Ishikawa (cell line): Measurements from ENCODE around the gene AEN.

Experiments
- CEBPB ChIP-seq: IDR thresholded peaks from 2 replicates; pipeline ENCODE4 v1.6.1; 2012
- CREB1 ChIP-seq: IDR thresholded peaks from 2 replicates; pipeline ENCODE4 v1.6.1; 2012; ENCODE audit warnings: low read depth
- EGR1 ChIP-seq: IDR thresholded peaks from 2 replicates; pipeline ENCODE4 v1.6.1; 2012
- EP300 ChIP-seq: IDR thresholded peaks from 2 replicates; pipeline ENCODE4 v1.6.1; 2012; ENCODE audit warnings: borderline replicate concordance
- FOXM1 ChIP-seq: IDR thresholded peaks from 2 replicates; pipeline ENCODE4 v1.6.1; 2012; ENCODE audit warnings: low read depth, borderline replicate concordance
- NFIC ChIP-seq: IDR thresholded peaks from 2 replicates; pipeline ENCODE4 v1.6.1; 2012
- RAD21 ChIP-seq: IDR thresholded peaks from 2 replicates; pipeline ENCODE4 v1.6.1; 2012; ENCODE audit warnings: low read depth
- TAF1 ChIP-seq: IDR thresholded peaks from 2 replicates; pipeline ENCODE4 v1.6.1; 2012; ENCODE audit warnings: low read depth, mild to moderate bottlenecking
- TCF12 ChIP-seq: IDR thresholded peaks from 2 replicates; pipeline ENCODE4 v1.6.1; 2012; ENCODE audit warnings: low read depth
- TEAD4 ChIP-seq: IDR thresholded peaks from 2 replicates; pipeline ENCODE4 v1.6.1; 2012
- YY1 ChIP-seq: IDR thresholded peaks from 2 replicates; pipeline ENCODE4 v1.6.1; 2012; ENCODE audit warnings: low read depth
- ZBTB7A ChIP-seq: IDR thresholded peaks from 2 replicates; pipeline ENCODE4 v1.6.1; 2012; ENCODE audit warnings: low read depth
- TF ChIP-seq, protein P1 (sequence below): IDR thresholded peaks from 2 replicates; pipeline ENCODE4 v1.6.1; 2012
- TF ChIP-seq, protein P2 (sequence below): IDR thresholded peaks from 2 replicates; pipeline ENCODE4 v1.6.1; 2012; ENCODE audit warnings: low read depth, mild to moderate bottlenecking
- TF ChIP-seq, protein P3 (sequence below): IDR thresholded peaks from 2 replicates; pipeline ENCODE4 v1.6.1; 2012

AEN gene

DNA sequence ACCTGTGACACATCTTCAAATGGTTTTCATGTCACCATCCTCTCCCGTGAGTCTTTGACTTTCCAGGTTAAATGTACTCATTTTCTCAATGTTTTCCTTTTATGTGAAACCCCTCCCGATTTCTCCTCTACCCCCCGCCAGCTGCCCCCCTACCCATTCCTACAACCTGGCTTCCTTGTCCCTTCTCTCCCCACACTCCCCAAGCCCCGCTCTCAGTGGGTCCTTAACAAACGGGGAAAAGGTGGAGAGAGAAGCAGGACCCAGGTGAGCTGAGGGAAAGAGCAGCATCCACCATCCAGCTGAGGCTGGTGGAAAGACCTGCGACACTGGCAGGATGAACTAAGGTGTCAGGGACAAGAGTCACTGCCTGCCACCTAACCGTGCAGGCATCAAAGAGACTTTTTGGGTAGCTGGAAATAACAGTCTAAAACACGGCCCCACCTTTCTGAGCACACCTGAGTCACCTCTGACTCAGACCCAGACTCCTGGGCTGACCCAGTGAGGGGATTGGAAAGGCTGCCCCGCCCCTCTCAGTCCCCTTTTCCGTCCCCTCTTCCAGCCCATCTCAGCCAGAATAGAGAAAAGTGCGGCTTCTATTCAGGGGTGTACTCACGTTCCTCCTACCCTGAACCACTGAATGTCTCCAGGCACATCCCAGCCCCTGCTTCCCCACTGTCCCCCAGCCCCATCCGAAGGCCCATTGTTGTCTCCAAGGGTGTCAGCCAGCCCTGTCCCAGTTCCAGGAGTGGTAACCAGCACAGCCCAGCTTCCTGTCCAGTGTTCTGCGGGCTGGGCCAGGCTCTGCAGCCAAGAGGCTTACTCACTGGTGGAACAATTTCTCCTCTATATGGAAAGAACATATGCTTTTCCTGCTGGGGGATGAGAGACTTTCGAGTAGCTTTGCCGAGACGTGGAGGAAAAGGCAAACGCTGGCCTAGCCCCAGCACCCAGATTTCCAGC lies 38.1 kb downstream of the AEN start:
- TF ChIP-seq TCF12 = no peak

DNA sequence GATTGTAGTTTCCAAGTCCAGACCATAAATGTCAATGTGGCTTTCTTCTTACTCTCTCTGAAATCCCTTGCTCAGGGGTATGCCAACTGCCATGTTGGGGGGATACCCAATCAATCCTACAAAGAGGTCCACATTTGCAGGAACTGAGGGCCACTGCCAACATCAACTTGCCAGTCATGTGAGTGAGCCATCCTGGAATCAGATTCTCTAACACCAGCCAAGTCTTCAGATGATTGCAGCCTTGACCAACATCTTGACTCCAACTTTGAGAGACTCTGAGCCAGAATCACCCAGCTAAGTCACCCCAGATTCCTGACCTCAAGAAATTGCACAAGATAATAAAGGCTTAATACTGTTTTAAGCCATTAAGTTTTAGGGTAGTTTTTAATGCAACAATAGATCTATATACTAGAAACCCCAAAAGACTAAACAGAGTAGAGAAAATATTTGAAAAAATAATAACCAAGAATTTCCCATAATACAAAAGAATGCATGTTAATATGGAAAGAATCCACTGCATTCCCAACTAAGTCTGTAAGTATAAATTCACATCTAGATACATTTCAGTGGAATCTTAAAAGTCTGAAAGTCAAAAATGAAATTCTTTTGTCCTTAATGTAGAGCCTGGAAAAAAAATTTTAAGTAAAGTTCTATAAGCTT lies 40.0 kb downstream of the AEN start:
- TF ChIP-seq, protein P1, sequence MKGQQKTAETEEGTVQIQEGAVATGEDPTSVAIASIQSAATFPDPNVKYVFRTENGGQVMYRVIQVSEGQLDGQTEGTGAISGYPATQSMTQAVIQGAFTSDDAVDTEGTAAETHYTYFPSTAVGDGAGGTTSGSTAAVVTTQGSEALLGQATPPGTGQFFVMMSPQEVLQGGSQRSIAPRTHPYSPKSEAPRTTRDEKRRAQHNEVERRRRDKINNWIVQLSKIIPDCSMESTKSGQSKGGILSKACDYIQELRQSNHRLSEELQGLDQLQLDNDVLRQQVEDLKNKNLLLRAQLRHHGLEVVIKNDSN = no peak
- TF ChIP-seq TAF1 = no peak
- no peak for TF ChIP-seq EGR1
- no peak for TF ChIP-seq FOXM1
- no peak for TF ChIP-seq TEAD4

DNA sequence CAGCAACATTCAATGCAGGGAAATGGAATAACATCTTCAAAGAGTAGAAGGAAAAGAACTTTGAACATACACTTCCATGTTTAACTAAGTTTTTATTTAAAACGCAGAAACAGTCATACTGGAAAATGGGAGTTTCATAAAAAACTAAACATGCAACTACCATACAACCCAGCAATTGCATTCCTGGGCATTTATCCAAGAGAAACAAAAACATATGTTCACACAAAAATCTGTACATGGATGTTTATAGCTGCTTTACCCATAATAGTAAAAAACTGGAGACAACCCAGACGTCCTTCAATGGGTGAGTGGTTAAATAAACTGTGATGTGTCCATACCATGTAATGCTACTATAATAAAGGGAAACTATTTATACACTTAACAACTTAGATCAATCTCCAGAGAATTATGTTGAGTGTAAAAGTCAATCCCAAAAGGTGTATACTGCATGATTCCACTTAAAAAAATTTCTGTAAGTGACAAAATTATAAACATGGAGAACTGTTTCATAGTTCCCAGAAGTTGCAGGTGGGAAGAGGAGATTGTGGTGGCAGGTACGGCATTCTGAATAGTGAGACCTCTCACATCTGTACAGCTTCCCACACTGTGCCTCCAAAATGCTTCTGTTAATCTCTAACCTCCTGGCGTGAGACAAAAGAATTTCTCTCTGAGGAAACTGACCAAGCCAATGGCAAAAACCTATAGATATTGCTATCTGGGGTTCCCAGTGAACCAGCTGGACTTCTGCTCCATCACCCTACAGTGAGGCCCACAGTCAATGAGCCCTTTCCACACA lies 40.8 kb downstream of the AEN start:
- TF ChIP-seq, protein P2, sequence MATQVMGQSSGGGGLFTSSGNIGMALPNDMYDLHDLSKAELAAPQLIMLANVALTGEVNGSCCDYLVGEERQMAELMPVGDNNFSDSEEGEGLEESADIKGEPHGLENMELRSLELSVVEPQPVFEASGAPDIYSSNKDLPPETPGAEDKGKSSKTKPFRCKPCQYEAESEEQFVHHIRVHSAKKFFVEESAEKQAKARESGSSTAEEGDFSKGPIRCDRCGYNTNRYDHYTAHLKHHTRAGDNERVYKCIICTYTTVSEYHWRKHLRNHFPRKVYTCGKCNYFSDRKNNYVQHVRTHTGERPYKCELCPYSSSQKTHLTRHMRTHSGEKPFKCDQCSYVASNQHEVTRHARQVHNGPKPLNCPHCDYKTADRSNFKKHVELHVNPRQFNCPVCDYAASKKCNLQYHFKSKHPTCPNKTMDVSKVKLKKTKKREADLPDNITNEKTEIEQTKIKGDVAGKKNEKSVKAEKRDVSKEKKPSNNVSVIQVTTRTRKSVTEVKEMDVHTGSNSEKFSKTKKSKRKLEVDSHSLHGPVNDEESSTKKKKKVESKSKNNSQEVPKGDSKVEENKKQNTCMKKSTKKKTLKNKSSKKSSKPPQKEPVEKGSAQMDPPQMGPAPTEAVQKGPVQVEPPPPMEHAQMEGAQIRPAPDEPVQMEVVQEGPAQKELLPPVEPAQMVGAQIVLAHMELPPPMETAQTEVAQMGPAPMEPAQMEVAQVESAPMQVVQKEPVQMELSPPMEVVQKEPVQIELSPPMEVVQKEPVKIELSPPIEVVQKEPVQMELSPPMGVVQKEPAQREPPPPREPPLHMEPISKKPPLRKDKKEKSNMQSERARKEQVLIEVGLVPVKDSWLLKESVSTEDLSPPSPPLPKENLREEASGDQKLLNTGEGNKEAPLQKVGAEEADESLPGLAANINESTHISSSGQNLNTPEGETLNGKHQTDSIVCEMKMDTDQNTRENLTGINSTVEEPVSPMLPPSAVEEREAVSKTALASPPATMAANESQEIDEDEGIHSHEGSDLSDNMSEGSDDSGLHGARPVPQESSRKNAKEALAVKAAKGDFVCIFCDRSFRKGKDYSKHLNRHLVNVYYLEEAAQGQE = no peak

DNA sequence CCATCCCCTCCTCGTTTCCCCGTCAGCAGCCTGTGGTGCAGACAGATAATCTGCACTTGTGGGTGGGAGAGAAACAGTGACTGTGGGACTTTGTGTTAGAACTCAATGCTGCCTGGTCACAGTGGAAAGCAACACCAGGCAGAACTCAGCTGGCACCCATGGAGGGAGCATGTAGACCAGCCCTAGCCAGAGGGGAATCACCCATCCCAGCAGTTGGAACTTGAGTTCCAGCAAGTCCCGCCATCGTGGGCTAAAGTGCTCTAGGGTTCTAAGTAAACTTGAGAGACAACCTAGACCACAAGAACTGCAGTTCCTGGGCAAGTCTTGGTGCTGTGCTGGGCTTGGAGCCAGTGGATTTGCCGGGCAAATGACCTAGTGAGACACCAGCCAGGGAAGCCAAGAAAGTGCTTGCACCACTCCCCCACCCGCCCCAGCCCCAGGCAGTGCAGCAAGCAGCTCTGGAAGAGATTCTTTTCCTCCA lies 42.0 kb downstream of the AEN start:
- no peak for TF ChIP-seq EGR1
- TF ChIP-seq CEBPB = no peak
- TF ChIP-seq TCF12 = no peak
- no peak for TF ChIP-seq CREB1
- no peak for TF ChIP-seq TEAD4
- TF ChIP-seq ZBTB7A = no peak
- no peak for TF ChIP-seq RAD21
- TF ChIP-seq, protein P2 = no peak
- no peak for TF ChIP-seq FOXM1
- TF ChIP-seq, protein P3, sequence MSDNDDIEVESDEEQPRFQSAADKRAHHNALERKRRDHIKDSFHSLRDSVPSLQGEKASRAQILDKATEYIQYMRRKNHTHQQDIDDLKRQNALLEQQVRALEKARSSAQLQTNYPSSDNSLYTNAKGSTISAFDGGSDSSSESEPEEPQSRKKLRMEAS = no peak
- TF ChIP-seq, protein P1 = no peak
- TF ChIP-seq YY1 = no peak
- no peak for TF ChIP-seq NFIC
- no peak for TF ChIP-seq EP300
- no peak for TF ChIP-seq TAF1

DNA sequence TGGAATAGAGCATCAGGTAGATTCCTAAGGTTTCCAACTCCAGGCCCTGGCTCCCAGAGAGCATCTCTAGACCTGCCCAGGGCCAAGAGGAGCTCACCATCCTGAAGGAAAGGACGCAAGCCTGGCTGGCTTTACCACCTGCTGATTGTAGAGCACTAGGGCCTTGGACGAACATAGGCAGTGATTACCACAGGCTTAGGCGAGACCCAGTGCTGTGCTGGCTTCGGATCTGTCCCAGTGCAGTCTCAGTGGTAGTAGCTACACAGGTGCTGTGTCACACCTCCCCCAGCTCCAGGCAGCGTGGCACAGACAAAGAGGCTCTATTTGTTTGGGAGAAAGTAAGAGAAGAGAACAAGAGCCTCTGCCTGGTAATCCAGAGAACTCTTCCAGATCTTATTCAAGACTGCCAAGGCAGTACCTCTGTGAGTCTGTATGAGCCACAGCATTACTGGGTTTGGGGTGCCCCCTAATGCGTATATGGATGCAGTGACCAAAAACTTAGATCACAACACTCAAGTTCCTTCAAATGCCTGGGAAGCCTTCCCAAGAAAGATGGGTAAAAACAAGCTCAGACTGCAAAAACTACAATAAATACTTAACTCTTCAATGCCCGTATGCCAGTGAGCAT lies 43.1 kb downstream of the AEN start:
- TF ChIP-seq, protein P3 = no peak
- TF ChIP-seq RAD21 = peak; percentile 27; the same call in 1 of the 2 replicates

DNA sequence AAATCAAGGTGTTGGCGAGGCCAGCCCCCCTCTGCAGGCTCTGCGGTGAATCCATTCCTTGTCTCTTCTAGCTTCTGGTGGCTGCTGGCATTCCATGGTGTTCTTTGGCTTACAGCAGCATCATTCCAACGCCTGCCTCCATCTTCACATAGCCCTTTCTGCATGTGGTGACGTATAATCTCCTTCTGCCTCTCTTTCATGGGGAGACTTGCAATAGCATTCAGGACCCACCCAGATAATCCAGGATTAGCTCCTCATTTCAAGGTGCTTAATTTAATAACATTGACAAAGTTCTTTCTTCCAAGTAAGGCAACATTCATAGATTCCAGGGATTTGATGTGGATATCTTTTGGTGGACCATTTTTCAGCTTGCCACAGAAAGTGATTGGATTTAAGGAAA lies 53.5 kb downstream of the AEN start:
- TF ChIP-seq YY1 (no peak), CEBPB (no peak), RAD21 (no peak), TCF12 (no peak)
- TF ChIP-seq, protein P1 = no peak
